MCF 10A (cell line): Measurements from ENCODE around the gene MAN2A1. TPM values are rescaled to one million over a fixed set of nuclear protein-coding genes. Genes with fewer than 3 reads are reported as not detected.

Source experiments
- BruUV-seq: library from RNA; stranded (reverse); fragments of 400-500 nt; replicated peaks from 2 replicates; lab custom pipeline; 2021; lab: Mats Ljungman, UMichigan
- CTCF ChIA-PET: fragments of 300-600 bp; sonication (Branson Sonifier 250); formaldehyde crosslinking; extraction: SDS; loops from one replicate; lab custom pipeline; 2021; ENCODE audit warnings: antibody characterized with exemption, inconsistent platforms; lab: Yijun Ruan, JAX
- POLR2A ChIA-PET: fragments of 300-600, 350-650 bp; sonication (Branson Sonifier 250); formaldehyde crosslinking; extraction: SDS; loops from one replicate; lab custom pipeline; 2020; ENCODE audit warnings: antibody characterized with exemption, inconsistent platforms; lab: Yijun Ruan, JAX
- DNase-seq: peaks from one replicate; pipeline ENCODE4 v3.0.0-alpha.2; 2018; ENCODE audit not compliant: unreplicated experiment
- H3K27ac Mint-ChIP-seq: one replicate; pipeline ENCODE4 v1.8.0; 2022; ENCODE audit warnings: mild to moderate bottlenecking, low read depth, mixed read lengths; ENCODE audit not compliant: unreplicated experiment
- H3K27me3 Mint-ChIP-seq: one replicate; pipeline ENCODE4 v1.8.0; 2022; ENCODE audit warnings: mixed read lengths; ENCODE audit not compliant: insufficient read depth, unreplicated experiment
- H3K36me3 Mint-ChIP-seq: one replicate; pipeline ENCODE4 v1.8.0; 2022; ENCODE audit warnings: mild to moderate bottlenecking, moderate library complexity, mixed read lengths; ENCODE audit not compliant: insufficient read depth, unreplicated experiment
- H3K4me1 Mint-ChIP-seq: one replicate; pipeline ENCODE4 v1.8.0; 2022; ENCODE audit warnings: mixed read lengths; ENCODE audit not compliant: insufficient read depth, unreplicated experiment
- H3K4me3 Mint-ChIP-seq: one replicate; pipeline ENCODE4 v1.8.0; 2022; ENCODE audit warnings: mild to moderate bottlenecking, moderate library complexity, mixed read lengths; ENCODE audit not compliant: unreplicated experiment
- H3K9me3 Mint-ChIP-seq: one replicate; pipeline ENCODE4 v1.8.0; 2022; ENCODE audit warnings: mixed read lengths; ENCODE audit not compliant: unreplicated experiment
- intact Hi-C: fragments of 100-400 bp; cut with micrococcal nuclease; formaldehyde crosslinking; loops from 2 replicates; pipeline ENCODE4 v1.14.1; 2022
- total RNA-seq: library from RNA; stranded (reverse); gene quantifications from 2 replicates; pipeline ENCODE4 v1.2.3, GENCODE V29; 2022
- TF ChIP-seq, protein P1 (sequence below): fragments of 200-600 bp; IDR thresholded peaks from one replicate; pipeline ENCODE4 v1.8.0; 2022; ENCODE audit warnings: antibody characterized with exemption, mild to moderate bottlenecking; ENCODE audit not compliant: unreplicated experiment

The MAN2A1 gene
- total RNA-seq, 1 experiment from 2014 or later, result 44.1 TPM

GRCh38 chr5:109656829-109657228, 32.9 kb upstream of the MAN2A1 start:
- peak overlapping the region; percentile 18 for H3K27ac Mint-ChIP-seq
- no peaks in the 10 kb centered on the region for H3K9me3 Mint-ChIP-seq
- DNase-seq, result peak; percentile 90
- H3K4me3 Mint-ChIP-seq, result peak overlapping the region; percentile 11
- ChIA-PET POLR2A (interaction anchor here (0.8 to 1.2 kb wide), 2 partner anchors 32 to 35 kb away, joined by 3 to 4 read pairs; no protein-coding TSS in a partner anchor), CTCF (interaction anchor here (0.7 kb wide), 1 partner anchor 915 kb away, joined by 3 read pairs; no protein-coding TSS in a partner anchor)
- TF ChIP-seq, protein P1, sequence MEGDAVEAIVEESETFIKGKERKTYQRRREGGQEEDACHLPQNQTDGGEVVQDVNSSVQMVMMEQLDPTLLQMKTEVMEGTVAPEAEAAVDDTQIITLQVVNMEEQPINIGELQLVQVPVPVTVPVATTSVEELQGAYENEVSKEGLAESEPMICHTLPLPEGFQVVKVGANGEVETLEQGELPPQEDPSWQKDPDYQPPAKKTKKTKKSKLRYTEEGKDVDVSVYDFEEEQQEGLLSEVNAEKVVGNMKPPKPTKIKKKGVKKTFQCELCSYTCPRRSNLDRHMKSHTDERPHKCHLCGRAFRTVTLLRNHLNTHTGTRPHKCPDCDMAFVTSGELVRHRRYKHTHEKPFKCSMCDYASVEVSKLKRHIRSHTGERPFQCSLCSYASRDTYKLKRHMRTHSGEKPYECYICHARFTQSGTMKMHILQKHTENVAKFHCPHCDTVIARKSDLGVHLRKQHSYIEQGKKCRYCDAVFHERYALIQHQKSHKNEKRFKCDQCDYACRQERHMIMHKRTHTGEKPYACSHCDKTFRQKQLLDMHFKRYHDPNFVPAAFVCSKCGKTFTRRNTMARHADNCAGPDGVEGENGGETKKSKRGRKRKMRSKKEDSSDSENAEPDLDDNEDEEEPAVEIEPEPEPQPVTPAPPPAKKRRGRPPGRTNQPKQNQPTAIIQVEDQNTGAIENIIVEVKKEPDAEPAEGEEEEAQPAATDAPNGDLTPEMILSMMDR, result no peak
- BruUV-seq, result no TSS peak
- H3K36me3 Mint-ChIP-seq, result no peaks in the 10 kb centered on the region
- intact Hi-C loops, result no loop called here
- H3K4me1 Mint-ChIP-seq, result peaks cover 22% of the 10 kb centered on the region
- no peaks in the 10 kb centered on the region for H3K27me3 Mint-ChIP-seq

GRCh38 chr5:109659901-109660300, 29.8 kb upstream of the MAN2A1 start:
- TF ChIP-seq, protein P1, result no peak
- intact Hi-C loops, result no loop called here
- CTCF ChIA-PET, result interaction anchor here (0.7 kb wide), 1 partner anchor 152 kb away, joined by 3 read pairs; no protein-coding TSS in a partner anchor
- Mint-ChIP-seq H3K27me3 (no peaks in the 10 kb centered on the region), H3K27ac (no peak overlapping the region), H3K36me3 (no peaks in the 10 kb centered on the region), H3K4me3 (no peak overlapping the region), H3K9me3 (no peaks in the 10 kb centered on the region), H3K4me1 (peaks cover 15% of the 10 kb centered on the region)
- BruUV-seq, result no TSS peak
- no peak for DNase-seq
- POLR2A ChIA-PET, result no interaction called here

- H3K27me3 Mint-ChIP-seq, result no peaks in the 10 kb centered on the region
- intact Hi-C loops, result no loop called here
- peaks cover 15% of the 10 kb centered on the region for H3K4me1 Mint-ChIP-seq
- no peak overlapping the region for H3K27ac Mint-ChIP-seq
- no TSS peak for BruUV-seq
- no peak for DNase-seq
- TF ChIP-seq, protein P1, result no peak
- CTCF ChIA-PET, result interaction anchor here (0.7 kb wide), 1 partner anchor 153 kb away, joined by 3 read pairs; no protein-coding TSS in a partner anchor
- H3K9me3 Mint-ChIP-seq, result no peaks in the 10 kb centered on the region
- H3K4me3 Mint-ChIP-seq, result no peak overlapping the region
- H3K36me3 Mint-ChIP-seq, result no peaks in the 10 kb centered on the region
- POLR2A ChIA-PET, result interaction anchor here (0.6 kb wide), 1 partner anchor 99 kb away, joined by 3 read pairs; no protein-coding TSS in a partner anchor
These were observed 29.4 kb upstream of the MAN2A1 start for GRCh38 chr5:109660301-109660700.

DNA sequence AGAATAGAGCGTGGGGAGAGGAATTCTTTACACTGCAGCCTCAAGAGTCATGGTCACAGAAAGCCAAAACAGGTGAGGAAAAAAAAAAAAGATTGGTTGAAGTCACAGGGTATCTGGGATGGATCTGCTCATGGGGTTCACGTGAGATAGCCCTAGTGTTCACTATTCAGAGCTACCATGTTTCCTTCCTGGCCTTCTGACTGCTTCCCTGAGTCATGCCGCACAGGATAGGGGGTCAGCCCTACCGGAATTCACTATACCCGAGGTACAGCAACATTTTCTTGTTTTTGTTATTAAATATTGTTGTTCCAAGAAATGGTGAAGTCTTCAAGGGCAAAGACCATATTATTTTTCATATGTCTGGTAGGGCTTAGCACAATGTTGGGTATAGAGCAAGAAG, 21.5 kb upstream of the MAN2A1 start:
- Mint-ChIP-seq H3K4me1 (no peaks in the 10 kb centered on the region), H3K27ac (no peak overlapping the region), H3K4me3 (no peak overlapping the region), H3K27me3 (no peaks in the 10 kb centered on the region), H3K9me3 (no peaks in the 10 kb centered on the region), H3K36me3 (no peaks in the 10 kb centered on the region)
- no peak for DNase-seq
- ChIA-PET POLR2A (no interaction called here), CTCF (no interaction called here)
- no TSS peak for BruUV-seq
- intact Hi-C loops, result no loop called here
- TF ChIP-seq, protein P1, result no peak
